K562 (cell line): ENCODE data around the gene SLC2A9. TPM values are rescaled to one million over a fixed set of nuclear protein-coding genes. Genes with fewer than 3 reads are reported as not detected.
A peak's percentile ranks its signal among the peaks of the same experiment; 100 is the strongest.

Source experiments
- NFIC ChIP-seq: fragments of 450-650 bp; IDR thresholded peaks from 2 replicates; pipeline ENCODE4 v1.6.1; 2017; ENCODE audit warnings: mild to moderate bottlenecking, inconsistent platforms
- POLR2A ChIP-seq: fragments of 450-650 bp; conservative IDR thresholded peaks from 2 replicates; pipeline ENCODE4 v1.6.1; 2016
- ZNF23 ChIP-seq: fragments of 250-450 bp; sonication (Bioruptor Pico); IDR thresholded peaks from 2 replicates; pipeline ENCODE4 v1.4.0; 2020; ENCODE audit warnings: mild to moderate bottlenecking
- ZNF408 ChIP-seq: fragments of 250-450 bp; sonication (Bioruptor Pico); IDR thresholded peaks from 2 replicates; pipeline ENCODE4 v1.4.0; 2020; ENCODE audit warnings: low read depth, mild to moderate bottlenecking, moderate library complexity
- polyA plus RNA-seq, 8 experiments: library from polyadenylated mRNA; depleted of rRNA in 4 of 8; stranded (reverse) in 5 of 8; unstranded in 3 of 8; fragments of >200 nt; fragmentation: Nextera tagmentation in 2 of 8; fragmentation: Illumina TruSeq in 1 of 8; extraction: Ambion mirVana in 2 of 8; extraction: Trizol in 1 of 8; gene quantifications; 2 replicates each; pipeline versions ENCODE4 v1.2.1 to v1.2.3, GENCODE V29; 2011 to 2014; ENCODE audit warnings: inconsistent platforms in 1 of 8, missing spikeins in 1 of 8
- total RNA-seq, 7 experiments: library from RNA; depleted of rRNA in 6 of 7; stranded (reverse); fragments of >200 nt in 6 of 7; fragmentation: Illumina TruSeq in 2 of 7; extraction: Trizol in 2 of 7; gene quantifications; 2 replicates each; pipeline versions ENCODE4 v1.2.1 to v1.2.3, GENCODE V29; 2011 to 2021; ENCODE audit warnings: low replicate concordance in 1 of 7
- TF ChIP-seq, protein P1 (sequence below), 2 experiments: fragments of 450-650 bp; formaldehyde crosslinking in 1 of 2; IDR thresholded peaks; 2 replicates each; pipeline versions ENCODE4 v1.4.0 to v1.6.1; 2014 to 2020; ENCODE audit warnings: mild to moderate bottlenecking in 2 of 2, borderline replicate concordance in 1 of 2, low read depth in 1 of 2
- TF ChIP-seq, protein P2 (sequence below): fragments of 450-650 bp; IDR thresholded peaks from 2 replicates; pipeline ENCODE4 v1.6.1; 2016; ENCODE audit warnings: mild to moderate bottlenecking, moderate library complexity

SLC2A9 gene
- total and polyA plus RNA-seq, 9 of the 15 experiments (the other 6 are each of a cell fraction or from before 2014, with no cell fraction given) = 0.15 to 1.9 (median 0.76) TPM

DNA sequence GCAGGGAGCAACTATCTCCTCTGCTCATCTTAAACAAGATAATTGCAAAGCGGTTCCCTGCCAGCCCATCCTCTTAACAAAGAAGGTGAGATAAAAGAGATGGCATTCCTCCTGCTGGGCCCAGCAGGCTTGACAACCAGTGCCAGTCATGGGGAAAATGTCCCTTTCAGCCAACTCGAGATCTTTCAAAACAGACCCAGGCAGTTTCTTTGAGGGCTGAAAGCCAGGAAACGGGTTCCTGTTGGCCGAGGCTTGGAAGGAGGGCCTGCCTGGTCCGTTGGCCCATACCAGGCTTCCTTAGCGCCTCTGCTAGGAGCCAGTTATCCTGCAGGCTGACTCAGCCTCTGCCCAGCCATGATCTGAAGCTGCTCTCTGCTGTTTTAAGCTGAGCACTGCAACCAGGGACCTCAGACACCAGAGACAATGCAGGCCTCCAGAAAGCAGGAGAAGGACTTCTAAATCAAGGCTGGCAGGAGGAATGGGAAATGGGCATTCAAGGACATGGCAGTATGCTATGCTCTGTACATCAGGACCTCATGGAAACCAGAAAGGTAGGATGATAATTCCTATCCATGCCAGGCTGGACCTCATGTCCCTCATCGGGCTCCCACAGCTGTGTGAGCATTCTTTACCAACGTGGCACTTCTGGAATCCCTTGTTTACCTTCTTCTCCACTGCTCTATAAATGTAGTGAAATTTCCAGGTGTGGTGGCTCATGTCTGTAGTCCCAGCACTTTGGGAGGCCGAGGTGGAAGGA, 42.4 kb upstream of the SLC2A9 start (continued):
- TF ChIP-seq, protein P1, sequence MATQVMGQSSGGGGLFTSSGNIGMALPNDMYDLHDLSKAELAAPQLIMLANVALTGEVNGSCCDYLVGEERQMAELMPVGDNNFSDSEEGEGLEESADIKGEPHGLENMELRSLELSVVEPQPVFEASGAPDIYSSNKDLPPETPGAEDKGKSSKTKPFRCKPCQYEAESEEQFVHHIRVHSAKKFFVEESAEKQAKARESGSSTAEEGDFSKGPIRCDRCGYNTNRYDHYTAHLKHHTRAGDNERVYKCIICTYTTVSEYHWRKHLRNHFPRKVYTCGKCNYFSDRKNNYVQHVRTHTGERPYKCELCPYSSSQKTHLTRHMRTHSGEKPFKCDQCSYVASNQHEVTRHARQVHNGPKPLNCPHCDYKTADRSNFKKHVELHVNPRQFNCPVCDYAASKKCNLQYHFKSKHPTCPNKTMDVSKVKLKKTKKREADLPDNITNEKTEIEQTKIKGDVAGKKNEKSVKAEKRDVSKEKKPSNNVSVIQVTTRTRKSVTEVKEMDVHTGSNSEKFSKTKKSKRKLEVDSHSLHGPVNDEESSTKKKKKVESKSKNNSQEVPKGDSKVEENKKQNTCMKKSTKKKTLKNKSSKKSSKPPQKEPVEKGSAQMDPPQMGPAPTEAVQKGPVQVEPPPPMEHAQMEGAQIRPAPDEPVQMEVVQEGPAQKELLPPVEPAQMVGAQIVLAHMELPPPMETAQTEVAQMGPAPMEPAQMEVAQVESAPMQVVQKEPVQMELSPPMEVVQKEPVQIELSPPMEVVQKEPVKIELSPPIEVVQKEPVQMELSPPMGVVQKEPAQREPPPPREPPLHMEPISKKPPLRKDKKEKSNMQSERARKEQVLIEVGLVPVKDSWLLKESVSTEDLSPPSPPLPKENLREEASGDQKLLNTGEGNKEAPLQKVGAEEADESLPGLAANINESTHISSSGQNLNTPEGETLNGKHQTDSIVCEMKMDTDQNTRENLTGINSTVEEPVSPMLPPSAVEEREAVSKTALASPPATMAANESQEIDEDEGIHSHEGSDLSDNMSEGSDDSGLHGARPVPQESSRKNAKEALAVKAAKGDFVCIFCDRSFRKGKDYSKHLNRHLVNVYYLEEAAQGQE (IDR thresholded peaks at IDR 0.05; ENCODE audit: borderline replicate concordance) = peak; percentile 64; the same call in 1 of the 2 replicates
- TF ChIP-seq, protein P1 (CRISPR knock-in tag; IDR thresholded peaks at IDR 0.05; ENCODE audit: low read depth) = no peak
- no peak for TF ChIP-seq ZNF23 (CRISPR knock-in tag)
- no peak for TF ChIP-seq NFIC
- no peak for TF ChIP-seq ZNF408 (CRISPR knock-in tag)
- TF ChIP-seq POLR2A = no peak
- TF ChIP-seq, protein P2, sequence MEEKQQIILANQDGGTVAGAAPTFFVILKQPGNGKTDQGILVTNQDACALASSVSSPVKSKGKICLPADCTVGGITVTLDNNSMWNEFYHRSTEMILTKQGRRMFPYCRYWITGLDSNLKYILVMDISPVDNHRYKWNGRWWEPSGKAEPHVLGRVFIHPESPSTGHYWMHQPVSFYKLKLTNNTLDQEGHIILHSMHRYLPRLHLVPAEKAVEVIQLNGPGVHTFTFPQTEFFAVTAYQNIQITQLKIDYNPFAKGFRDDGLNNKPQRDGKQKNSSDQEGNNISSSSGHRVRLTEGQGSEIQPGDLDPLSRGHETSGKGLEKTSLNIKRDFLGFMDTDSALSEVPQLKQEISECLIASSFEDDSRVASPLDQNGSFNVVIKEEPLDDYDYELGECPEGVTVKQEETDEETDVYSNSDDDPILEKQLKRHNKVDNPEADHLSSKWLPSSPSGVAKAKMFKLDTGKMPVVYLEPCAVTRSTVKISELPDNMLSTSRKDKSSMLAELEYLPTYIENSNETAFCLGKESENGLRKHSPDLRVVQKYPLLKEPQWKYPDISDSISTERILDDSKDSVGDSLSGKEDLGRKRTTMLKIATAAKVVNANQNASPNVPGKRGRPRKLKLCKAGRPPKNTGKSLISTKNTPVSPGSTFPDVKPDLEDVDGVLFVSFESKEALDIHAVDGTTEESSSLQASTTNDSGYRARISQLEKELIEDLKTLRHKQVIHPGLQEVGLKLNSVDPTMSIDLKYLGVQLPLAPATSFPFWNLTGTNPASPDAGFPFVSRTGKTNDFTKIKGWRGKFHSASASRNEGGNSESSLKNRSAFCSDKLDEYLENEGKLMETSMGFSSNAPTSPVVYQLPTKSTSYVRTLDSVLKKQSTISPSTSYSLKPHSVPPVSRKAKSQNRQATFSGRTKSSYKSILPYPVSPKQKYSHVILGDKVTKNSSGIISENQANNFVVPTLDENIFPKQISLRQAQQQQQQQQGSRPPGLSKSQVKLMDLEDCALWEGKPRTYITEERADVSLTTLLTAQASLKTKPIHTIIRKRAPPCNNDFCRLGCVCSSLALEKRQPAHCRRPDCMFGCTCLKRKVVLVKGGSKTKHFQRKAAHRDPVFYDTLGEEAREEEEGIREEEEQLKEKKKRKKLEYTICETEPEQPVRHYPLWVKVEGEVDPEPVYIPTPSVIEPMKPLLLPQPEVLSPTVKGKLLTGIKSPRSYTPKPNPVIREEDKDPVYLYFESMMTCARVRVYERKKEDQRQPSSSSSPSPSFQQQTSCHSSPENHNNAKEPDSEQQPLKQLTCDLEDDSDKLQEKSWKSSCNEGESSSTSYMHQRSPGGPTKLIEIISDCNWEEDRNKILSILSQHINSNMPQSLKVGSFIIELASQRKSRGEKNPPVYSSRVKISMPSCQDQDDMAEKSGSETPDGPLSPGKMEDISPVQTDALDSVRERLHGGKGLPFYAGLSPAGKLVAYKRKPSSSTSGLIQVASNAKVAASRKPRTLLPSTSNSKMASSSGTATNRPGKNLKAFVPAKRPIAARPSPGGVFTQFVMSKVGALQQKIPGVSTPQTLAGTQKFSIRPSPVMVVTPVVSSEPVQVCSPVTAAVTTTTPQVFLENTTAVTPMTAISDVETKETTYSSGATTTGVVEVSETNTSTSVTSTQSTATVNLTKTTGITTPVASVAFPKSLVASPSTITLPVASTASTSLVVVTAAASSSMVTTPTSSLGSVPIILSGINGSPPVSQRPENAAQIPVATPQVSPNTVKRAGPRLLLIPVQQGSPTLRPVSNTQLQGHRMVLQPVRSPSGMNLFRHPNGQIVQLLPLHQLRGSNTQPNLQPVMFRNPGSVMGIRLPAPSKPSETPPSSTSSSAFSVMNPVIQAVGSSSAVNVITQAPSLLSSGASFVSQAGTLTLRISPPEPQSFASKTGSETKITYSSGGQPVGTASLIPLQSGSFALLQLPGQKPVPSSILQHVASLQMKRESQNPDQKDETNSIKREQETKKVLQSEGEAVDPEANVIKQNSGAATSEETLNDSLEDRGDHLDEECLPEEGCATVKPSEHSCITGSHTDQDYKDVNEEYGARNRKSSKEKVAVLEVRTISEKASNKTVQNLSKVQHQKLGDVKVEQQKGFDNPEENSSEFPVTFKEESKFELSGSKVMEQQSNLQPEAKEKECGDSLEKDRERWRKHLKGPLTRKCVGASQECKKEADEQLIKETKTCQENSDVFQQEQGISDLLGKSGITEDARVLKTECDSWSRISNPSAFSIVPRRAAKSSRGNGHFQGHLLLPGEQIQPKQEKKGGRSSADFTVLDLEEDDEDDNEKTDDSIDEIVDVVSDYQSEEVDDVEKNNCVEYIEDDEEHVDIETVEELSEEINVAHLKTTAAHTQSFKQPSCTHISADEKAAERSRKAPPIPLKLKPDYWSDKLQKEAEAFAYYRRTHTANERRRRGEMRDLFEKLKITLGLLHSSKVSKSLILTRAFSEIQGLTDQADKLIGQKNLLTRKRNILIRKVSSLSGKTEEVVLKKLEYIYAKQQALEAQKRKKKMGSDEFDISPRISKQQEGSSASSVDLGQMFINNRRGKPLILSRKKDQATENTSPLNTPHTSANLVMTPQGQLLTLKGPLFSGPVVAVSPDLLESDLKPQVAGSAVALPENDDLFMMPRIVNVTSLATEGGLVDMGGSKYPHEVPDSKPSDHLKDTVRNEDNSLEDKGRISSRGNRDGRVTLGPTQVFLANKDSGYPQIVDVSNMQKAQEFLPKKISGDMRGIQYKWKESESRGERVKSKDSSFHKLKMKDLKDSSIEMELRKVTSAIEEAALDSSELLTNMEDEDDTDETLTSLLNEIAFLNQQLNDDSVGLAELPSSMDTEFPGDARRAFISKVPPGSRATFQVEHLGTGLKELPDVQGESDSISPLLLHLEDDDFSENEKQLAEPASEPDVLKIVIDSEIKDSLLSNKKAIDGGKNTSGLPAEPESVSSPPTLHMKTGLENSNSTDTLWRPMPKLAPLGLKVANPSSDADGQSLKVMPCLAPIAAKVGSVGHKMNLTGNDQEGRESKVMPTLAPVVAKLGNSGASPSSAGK = no peak
